Hepatocyte (in vitro differentiated cells): Measurements from ENCODE around the gene PARD3B.

Experiments used
- CTCF ChIP-seq: fragments of 200-600 bp; sonication (generic); IDR thresholded peaks from 2 replicates; pipeline ENCODE4 v1.5.1; 2016; ENCODE audit warnings: antibody characterized with exemption, mild to moderate bottlenecking; ENCODE audit not compliant: poor library complexity
- EZH2 ChIP-seq: fragments of 200-600 bp; sonication (generic); IDR thresholded peaks from 2 replicates; pipeline ENCODE4 v1.6.1; 2016; ENCODE audit warnings: antibody characterized with exemption, mild to moderate bottlenecking, borderline replicate concordance
- EZH2phosphoT487 ChIP-seq: fragments of 200-600 bp; sonication (generic); IDR thresholded peaks from one replicate; pipeline ENCODE4 v1.6.1; 2018; ENCODE audit warnings: antibody characterized with exemption, mild to moderate bottlenecking, low read depth, moderate library complexity; ENCODE audit not compliant: unreplicated experiment, severe bottlenecking

- TF ChIP-seq CTCF = no peak
- TF ChIP-seq EZH2phosphoT487 = no peak
- TF ChIP-seq EZH2 = no peak
Measured at GRCh38 chr2:205531489-205532148, 986.3 kb downstream of the PARD3B start.
